ENCODE data around the gene FASN.

Gene FASN

GRCh38 chr17:82047379-82047778 is 50.7 kb downstream of the FASN start:
- H3K9me3 ChIP-seq (replicated peaks; ENCODE audit: insufficient read depth, low read length), result no peaks in the 10 kb centered on the region
- no peak overlapping the region for H2AFZ ChIP-seq (ENCODE audit: low read length)
- H3K4me1 ChIP-seq (ENCODE audit: low read length), result no peaks in the 10 kb centered on the region
- H3K4me2 ChIP-seq (ENCODE audit: low read depth, low read length), result no peak overlapping the region
- TF ChIP-seq EZH2 (optimal IDR thresholded peaks at IDR 0.05; ENCODE audit: low read depth, low read length) (no peak), EZH2phosphoT487 (IDR thresholded peaks at IDR 0.05; ENCODE audit: low read length) (no peak)
- TF ChIP-seq, protein P1, sequence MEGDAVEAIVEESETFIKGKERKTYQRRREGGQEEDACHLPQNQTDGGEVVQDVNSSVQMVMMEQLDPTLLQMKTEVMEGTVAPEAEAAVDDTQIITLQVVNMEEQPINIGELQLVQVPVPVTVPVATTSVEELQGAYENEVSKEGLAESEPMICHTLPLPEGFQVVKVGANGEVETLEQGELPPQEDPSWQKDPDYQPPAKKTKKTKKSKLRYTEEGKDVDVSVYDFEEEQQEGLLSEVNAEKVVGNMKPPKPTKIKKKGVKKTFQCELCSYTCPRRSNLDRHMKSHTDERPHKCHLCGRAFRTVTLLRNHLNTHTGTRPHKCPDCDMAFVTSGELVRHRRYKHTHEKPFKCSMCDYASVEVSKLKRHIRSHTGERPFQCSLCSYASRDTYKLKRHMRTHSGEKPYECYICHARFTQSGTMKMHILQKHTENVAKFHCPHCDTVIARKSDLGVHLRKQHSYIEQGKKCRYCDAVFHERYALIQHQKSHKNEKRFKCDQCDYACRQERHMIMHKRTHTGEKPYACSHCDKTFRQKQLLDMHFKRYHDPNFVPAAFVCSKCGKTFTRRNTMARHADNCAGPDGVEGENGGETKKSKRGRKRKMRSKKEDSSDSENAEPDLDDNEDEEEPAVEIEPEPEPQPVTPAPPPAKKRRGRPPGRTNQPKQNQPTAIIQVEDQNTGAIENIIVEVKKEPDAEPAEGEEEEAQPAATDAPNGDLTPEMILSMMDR (IDR thresholded peaks at IDR 0.05; ENCODE audit: low read length), result no peak
- no peak overlapping the region for H3K4me3 ChIP-seq (ENCODE audit: low read length)
- H3F3A ChIP-seq (ENCODE audit: insufficient read depth, low read length), result no peaks in the 10 kb centered on the region
- DNase-seq, result no peak
- no peaks in the 10 kb centered on the region for H4K20me1 ChIP-seq (ENCODE audit: insufficient read depth, low read length)
- H3K79me2 ChIP-seq (ENCODE audit: low read length), result peaks cover 8% of the 10 kb centered on the region
- no peaks in the 10 kb centered on the region; the same call in 1 of the 2 replicates for H3K36me3 ChIP-seq (replicated peaks; ENCODE audit: insufficient read depth, low read length)
- H3K9ac ChIP-seq (ENCODE audit: low read length), result no peak overlapping the region
- H3K9me2 ChIP-seq (replicated peaks; ENCODE audit: insufficient read depth, low read length), result no peaks in the 10 kb centered on the region
- H3K27me3 ChIP-seq (replicated peaks; ENCODE audit: insufficient read depth, low read length), result no peaks in the 10 kb centered on the region
- H3K27ac ChIP-seq (ENCODE audit: low read length), result no peak overlapping the region

DNA sequence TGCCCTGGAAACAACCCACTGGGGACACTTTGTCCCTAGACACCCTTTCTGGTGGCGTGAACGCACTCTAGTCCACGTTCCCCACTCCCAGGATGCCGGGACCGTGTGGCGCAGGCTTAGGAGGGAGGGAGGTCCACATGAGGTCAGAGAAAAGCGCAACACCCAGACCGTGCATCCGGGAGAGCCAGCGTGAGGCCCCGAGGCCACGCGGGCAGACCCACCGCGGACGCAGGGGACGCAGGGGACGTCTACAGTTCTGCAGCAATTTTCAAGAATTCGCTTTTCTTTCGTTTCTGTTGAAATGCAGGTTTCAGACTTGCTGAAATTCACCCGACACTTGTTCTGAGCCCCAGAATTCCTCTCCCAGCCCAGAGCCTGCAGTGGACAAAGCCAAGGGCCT is 51.1 kb downstream of the FASN start:
- H3K9me3 ChIP-seq (replicated peaks; ENCODE audit: insufficient read depth, low read length), result no peaks in the 10 kb centered on the region
- H3K79me2 ChIP-seq (ENCODE audit: low read length), result peaks cover 4% of the 10 kb centered on the region; the same call in 1 of the 2 replicates
- no peaks in the 10 kb centered on the region for H3F3A ChIP-seq (ENCODE audit: insufficient read depth, low read length)
- no peak overlapping the region for H3K27ac ChIP-seq (ENCODE audit: low read length)
- H3K4me3 ChIP-seq (ENCODE audit: low read length), result no peak overlapping the region
- no peaks in the 10 kb centered on the region for H3K4me1 ChIP-seq (ENCODE audit: low read length)
- H3K36me3 ChIP-seq (replicated peaks; ENCODE audit: insufficient read depth, low read length), result no peaks in the 10 kb centered on the region; the same call in 1 of the 2 replicates
- no peak overlapping the region for H3K9ac ChIP-seq (ENCODE audit: low read length)
- H3K4me2 ChIP-seq (ENCODE audit: low read depth, low read length), result no peak overlapping the region
- no peak for TF ChIP-seq EZH2phosphoT487 (IDR thresholded peaks at IDR 0.05; ENCODE audit: low read length)
- TF ChIP-seq, protein P1 (IDR thresholded peaks at IDR 0.05; ENCODE audit: low read length), result no peak
- no peak for TF ChIP-seq EZH2 (optimal IDR thresholded peaks at IDR 0.05; ENCODE audit: low read depth, low read length)
- no peaks in the 10 kb centered on the region for H4K20me1 ChIP-seq (ENCODE audit: insufficient read depth, low read length)
- no peak for DNase-seq
- H3K27me3 ChIP-seq (replicated peaks; ENCODE audit: insufficient read depth, low read length), result no peaks in the 10 kb centered on the region
- H2AFZ ChIP-seq (ENCODE audit: low read length), result no peak overlapping the region
- H3K9me2 ChIP-seq (replicated peaks; ENCODE audit: insufficient read depth, low read length), result no peaks in the 10 kb centered on the region

DNA sequence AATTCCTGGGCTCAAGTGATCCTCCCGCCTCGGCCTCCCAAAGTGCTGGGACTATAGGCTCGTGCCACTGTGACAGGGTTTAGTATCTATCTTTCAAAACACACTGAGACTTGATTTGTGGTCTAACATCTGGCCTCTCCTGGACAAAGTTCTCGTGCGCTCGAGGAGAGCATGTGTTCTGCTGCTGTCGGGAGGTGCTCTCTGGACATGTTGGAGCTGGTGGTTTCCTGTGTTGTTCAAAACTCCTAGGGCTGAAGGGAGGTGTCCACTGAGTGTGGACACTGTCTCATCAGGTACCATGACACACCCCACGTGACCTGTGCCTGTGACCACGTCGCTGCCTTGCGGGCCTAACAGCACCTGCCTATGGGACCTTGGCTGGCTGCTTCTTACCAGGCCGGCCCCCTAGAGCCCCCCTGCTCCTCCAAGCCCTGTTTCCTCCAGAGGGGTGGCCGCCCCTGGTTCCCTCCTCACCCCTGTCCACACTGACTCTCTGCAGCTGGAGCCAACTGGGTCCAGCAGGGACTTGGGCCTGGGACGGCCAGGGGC is 52.0 kb downstream of the FASN start:
- no peaks in the 10 kb centered on the region for H3K9me3 ChIP-seq (replicated peaks; ENCODE audit: insufficient read depth, low read length)
- H3K4me3 ChIP-seq (ENCODE audit: low read length), result no peak overlapping the region
- H3K36me3 ChIP-seq (replicated peaks; ENCODE audit: insufficient read depth, low read length), result no peaks in the 10 kb centered on the region; the same call in 1 of the 2 replicates
- no peak overlapping the region for H3K9ac ChIP-seq (ENCODE audit: low read length)
- H3K4me1 ChIP-seq (ENCODE audit: low read length), result no peaks in the 10 kb centered on the region
- no peak overlapping the region for H2AFZ ChIP-seq (ENCODE audit: low read length)
- H3K79me2 ChIP-seq (ENCODE audit: low read length), result peaks cover 3% of the 10 kb centered on the region; the same call in 1 of the 2 replicates
- no peak overlapping the region for H3K27ac ChIP-seq (ENCODE audit: low read length)
- H3F3A ChIP-seq (ENCODE audit: insufficient read depth, low read length), result no peaks in the 10 kb centered on the region
- H3K4me2 ChIP-seq (ENCODE audit: low read depth, low read length), result no peak overlapping the region
- TF ChIP-seq EZH2 (optimal IDR thresholded peaks at IDR 0.05; ENCODE audit: low read depth, low read length) (no peak), EZH2phosphoT487 (IDR thresholded peaks at IDR 0.05; ENCODE audit: low read length) (no peak)
- TF ChIP-seq, protein P1 (IDR thresholded peaks at IDR 0.05; ENCODE audit: low read length), result no peak
- H4K20me1 ChIP-seq (ENCODE audit: insufficient read depth, low read length), result no peaks in the 10 kb centered on the region
- no peak for DNase-seq
- H3K27me3 ChIP-seq (replicated peaks; ENCODE audit: insufficient read depth, low read length), result 0 out of 2 replicates have a peak, but pooled peaks cover 4% of the 10 kb centered on the region
- no peaks in the 10 kb centered on the region for H3K9me2 ChIP-seq (replicated peaks; ENCODE audit: insufficient read depth, low read length)

Data from MM.1S (cell line).